Immature natural killer cell (primary cell): Measurements from ENCODE around the gene PLXND1. TPM values are rescaled to one million over a fixed set of nuclear protein-coding genes. Genes with fewer than 3 reads are reported as not detected.
"Not testable (repeated sequence)": the region's sequence is repeated elsewhere in the genome, so short reads cannot be mapped to it uniquely, and the experiment has no call there.

Experiments used
- DNase-seq, 3 donors: peaks; one replicate each; pipeline ENCODE4 v3.0.0; 2022; ENCODE audit warnings: mixed read lengths in 1 of 3
- H3K27ac Mint-ChIP-seq, 6 donors: one replicate each; pipeline ENCODE4 v1.8.0; 2020; ENCODE audit warnings: mixed read lengths in 6 of 6, mild to moderate bottlenecking in 5 of 6, inconsistent platforms in 4 of 6, moderate library complexity in 3 of 6
- H3K27me3 Mint-ChIP-seq, 3 donors: one replicate each; pipeline ENCODE4 v1.8.0; 2020 to 2021; ENCODE audit warnings: low read depth in 3 of 3, mild to moderate bottlenecking in 3 of 3, mixed read lengths in 3 of 3, moderate library complexity in 3 of 3, inconsistent platforms in 1 of 3
- H3K36me3 Mint-ChIP-seq, 3 donors: one replicate each; pipeline ENCODE4 v1.8.0; 2020; ENCODE audit warnings: mixed read lengths in 3 of 3, inconsistent platforms in 2 of 3, mild to moderate bottlenecking in 2 of 3
- H3K4me1 Mint-ChIP-seq, 2 donors: one replicate each; pipeline ENCODE4 v1.8.0; 2020; ENCODE audit warnings: inconsistent platforms in 2 of 2, mild to moderate bottlenecking in 2 of 2, mixed read lengths in 2 of 2, moderate library complexity in 1 of 2
- H3K4me3 Mint-ChIP-seq, 5 donors: one replicate each; pipeline ENCODE4 v1.8.0; 2020; ENCODE audit warnings: mild to moderate bottlenecking in 5 of 5, mixed read lengths in 5 of 5, inconsistent platforms in 3 of 5, moderate library complexity in 3 of 5
- H3K9me3 Mint-ChIP-seq, 6 donors: one replicate each; pipeline ENCODE4 v1.8.0; 2020; ENCODE audit warnings: mild to moderate bottlenecking in 6 of 6, mixed read lengths in 6 of 6, inconsistent platforms in 4 of 6, moderate library complexity in 3 of 6
- polyA plus RNA-seq, 3 donors: library from polyadenylated mRNA; unstranded; fragments of 300-500 nt; fragmentation: Illumina TruSeq; gene quantifications; one replicate each; pipeline ENCODE4 v1.2.3, GENCODE V29; 2021

PLXND1 gene
- polyA plus RNA-seq, 3 donors from 2014 or later, result 3.1 to 30.2 (median 6.1) TPM

GRCh38 chr3:129554356-129555152 is 51.9 kb downstream of the PLXND1 start:
- Mint-ChIP-seq H3K9me3 (no peaks in the 10 kb centered on the region), H3K27ac (peak overlapping the region in 3 of 6 donors; percentile 47 to 67 (median 49)), H3K27me3 (peaks cover 6 to 18% (median 18%) of the 10 kb centered on the region in 3 donors), H3K4me1 (peaks cover 52% of the 10 kb centered on the region in 2 donors), H3K4me3 (peak overlapping the region in 3 of 5 donors; percentile 19 to 63 (median 47)), H3K36me3 (peaks cover 0 to 16% (median 6%) of the 10 kb centered on the region in 3 donors)
- no peak for DNase-seq

GRCh38 chr3:129553719-129554118 is 52.8 kb downstream of the PLXND1 start:
- H3K4me1 Mint-ChIP-seq, result peaks cover 44 to 48% of the 10 kb centered on the region in 2 donors
- H3K9me3 Mint-ChIP-seq, result no peaks in the 10 kb centered on the region
- H3K4me3 Mint-ChIP-seq, result peak overlapping the region in 4 of 5 donors; percentile 15 to 63 (median 30)
- peaks cover 4 to 20% (median 18%) of the 10 kb centered on the region in 3 donors for H3K27me3 Mint-ChIP-seq
- DNase-seq, result no peak
- peak overlapping the region in 3 of 6 donors; percentile 1 to 55 (median 49) for H3K27ac Mint-ChIP-seq
- peaks cover 0 to 16% (median 6%) of the 10 kb centered on the region in 3 donors for H3K36me3 Mint-ChIP-seq

GRCh38 chr3:129553171-129553570 is 53.3 kb downstream of the PLXND1 start:
- peaks cover 38 to 43% of the 10 kb centered on the region in 2 donors for H3K4me1 Mint-ChIP-seq
- peak overlapping the region in 1 of 6 donors; percentile 69 for H3K27ac Mint-ChIP-seq

GRCh38 chr3:129552287-129553050 is 54.0 kb downstream of the PLXND1 start:
- H3K36me3 Mint-ChIP-seq, result peaks cover 0 to 9% (median under 1%) of the 10 kb centered on the region in 3 donors
- peak overlapping the region in 2 of 5 donors; percentile 22 to 38 for H3K4me3 Mint-ChIP-seq
- no peak for DNase-seq
- H3K4me1 Mint-ChIP-seq, result peaks cover 31 to 36% of the 10 kb centered on the region in 2 donors
- H3K27me3 Mint-ChIP-seq, result peaks cover 0 to 13% (median 13%) of the 10 kb centered on the region in 3 donors
- H3K27ac Mint-ChIP-seq, result peak overlapping the region in 4 of 6 donors; percentile 32 to 69 (median 55)
- no peaks in the 10 kb centered on the region for H3K9me3 Mint-ChIP-seq

More at GRCh38 chr3:129553171-129553570, 53.3 kb downstream of the PLXND1 start:
- no peak for DNase-seq
- H3K9me3 Mint-ChIP-seq, result no peaks in the 10 kb centered on the region
- peak overlapping the region in 1 of 5 donors; percentile 27 for H3K4me3 Mint-ChIP-seq
- peaks cover under 1 to 19% (median 18%) of the 10 kb centered on the region in 3 donors for H3K27me3 Mint-ChIP-seq
- peaks cover 0 to 15% (median 6%) of the 10 kb centered on the region in 3 donors for H3K36me3 Mint-ChIP-seq

GRCh38 chr3:129549805-129550204 is 56.7 kb downstream of the PLXND1 start:
- Mint-ChIP-seq H3K4me3 (no peak overlapping the region), H3K4me1 (peaks cover 22 to 24% of the 10 kb centered on the region in 2 donors), H3K27ac (peak overlapping the region in 3 of 6 donors; percentile 26 to 30 (median 30)), H3K36me3 (peaks cover 0 to 9% (median 0%) of the 10 kb centered on the region in 3 donors), H3K9me3 (no peaks in the 10 kb centered on the region), H3K27me3 (peaks cover 0 to 13% (median 8%) of the 10 kb centered on the region in 3 donors)
- no peak for DNase-seq

GRCh38 chr3:129549006-129549800 is 57.3 kb downstream of the PLXND1 start:
- Mint-ChIP-seq H3K4me1 (peaks cover 16 to 18% of the 10 kb centered on the region in 2 donors), H3K27ac (peak overlapping the region in 3 of 6 donors; percentile 27 to 64 (median 40)), H3K9me3 (no peaks in the 10 kb centered on the region), H3K27me3 (peaks cover 0 to 13% (median 2%) of the 10 kb centered on the region in 3 donors), H3K4me3 (no peak overlapping the region), H3K36me3 (peaks cover 0 to 4% (median 0%) of the 10 kb centered on the region in 3 donors)
- DNase-seq, result no peak

GRCh38 chr3:129548104-129548965 is 58.1 kb downstream of the PLXND1 start:
- H3K27me3 Mint-ChIP-seq, result peaks cover 0 to 10% (median 4%) of the 10 kb centered on the region in 3 donors

GRCh38 chr3:129547241-129547640 is 59.2 kb downstream of the PLXND1 start:
- H3K4me1 Mint-ChIP-seq, result peaks cover 0 to 4% of the 10 kb centered on the region in 2 donors
- peaks cover 0 to 6% (median 3%) of the 10 kb centered on the region in 3 donors for H3K27me3 Mint-ChIP-seq
- no peak overlapping the region for H3K4me3 Mint-ChIP-seq
- no peak overlapping the region for H3K27ac Mint-ChIP-seq
- DNase-seq, result no peak
- H3K9me3 Mint-ChIP-seq, result no peaks in the 10 kb centered on the region
- H3K36me3 Mint-ChIP-seq, result no peaks in the 10 kb centered on the region

More at GRCh38 chr3:129548104-129548965, 58.1 kb downstream of the PLXND1 start:
- H3K36me3 Mint-ChIP-seq, result no peaks in the 10 kb centered on the region
- peak overlapping the region in 1 of 6 donors; percentile 27 for H3K27ac Mint-ChIP-seq
- no peak overlapping the region for H3K4me3 Mint-ChIP-seq
- DNase-seq, result no peak
- peaks cover 7 to 10% of the 10 kb centered on the region in 2 donors for H3K4me1 Mint-ChIP-seq
- H3K9me3 Mint-ChIP-seq, result no peaks in the 10 kb centered on the region

GRCh38 chr3:129545951-129546350 is 60.5 kb downstream of the PLXND1 start:
- not testable (repeated sequence) for DNase-seq, H3K4me3 Mint-ChIP-seq, H3K27ac Mint-ChIP-seq, H3K9me3 Mint-ChIP-seq, H3K4me1 Mint-ChIP-seq, H3K27me3 Mint-ChIP-seq, H3K36me3 Mint-ChIP-seq

GRCh38 chr3:129543999-129544398 is 62.5 kb downstream of the PLXND1 start:
- H3K27me3 Mint-ChIP-seq, result peaks cover 0 to 2% (median 0%) of the 10 kb centered on the region in 3 donors
- DNase-seq, result no peak
- H3K9me3 Mint-ChIP-seq, result no peaks in the 10 kb centered on the region
- H3K4me1 Mint-ChIP-seq, result no peaks in the 10 kb centered on the region
- H3K27ac Mint-ChIP-seq, result peak overlapping the region in 2 of 6 donors; percentile 2 to 71
- H3K36me3 Mint-ChIP-seq, result no peaks in the 10 kb centered on the region
- no peak overlapping the region for H3K4me3 Mint-ChIP-seq

GRCh38 chr3:129543156-129543790 is 63.2 kb downstream of the PLXND1 start, which contains the start of gene H1-8:
TSS of gene H1-8 (plus strand) at chr3:129543175. CDS start at chr3:129543219, 44 bp downstream.
- no peaks in the 10 kb centered on the region for H3K9me3 Mint-ChIP-seq
- no peak for DNase-seq
- H3K27me3 Mint-ChIP-seq, result peaks cover 0 to 2% (median 0%) of the 10 kb centered on the region in 3 donors
- H3K27ac Mint-ChIP-seq, result peak within 1 kb of the TSS in 2 of 6 donors; percentile 2 to 71
- H3K4me1 Mint-ChIP-seq, result no peaks in the 10 kb centered on the region
- no peak within 1 kb of the TSS for H3K4me3 Mint-ChIP-seq
- H3K36me3 Mint-ChIP-seq, result no peaks in the 10 kb centered on the region

- Mint-ChIP-seq H3K36me3 (no peaks in the 10 kb centered on the region), H3K27me3 (peaks cover 0 to 2% (median 0%) of the 10 kb centered on the region in 3 donors), H3K9me3 (no peaks in the 10 kb centered on the region), H3K4me3 (no peak overlapping the region), H3K4me1 (no peaks in the 10 kb centered on the region), H3K27ac (no peak overlapping the region)
- DNase-seq, result no peak
These were observed 63.7 kb downstream of the PLXND1 start for GRCh38 chr3:129542747-129543146.
